Measurements from ENCODE around the gene MEOX2. TPM values are rescaled to one million over a fixed set of nuclear protein-coding genes. Genes with fewer than 3 reads are reported as not detected.

The MEOX2 gene
- total RNA-seq, 1 donor from 2014 or later: not detected

DNA sequence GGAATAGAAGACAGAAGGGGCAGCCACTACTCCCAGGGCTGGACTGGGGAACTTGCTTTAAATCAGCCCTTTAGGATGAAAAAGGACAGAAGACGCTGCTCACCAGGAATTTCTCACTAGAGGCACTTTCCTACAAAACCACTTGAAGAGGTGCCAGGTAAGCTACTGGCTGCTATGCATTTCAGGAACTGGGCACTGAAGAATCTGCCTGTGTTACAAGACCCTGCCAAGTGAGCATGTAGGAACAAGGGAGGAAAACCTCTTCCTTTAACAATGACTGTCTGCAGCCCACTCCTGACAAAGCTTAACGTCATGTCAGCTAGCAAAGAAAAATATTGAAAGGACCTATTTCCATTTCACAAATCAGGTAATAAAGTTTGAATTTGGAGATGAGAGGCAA is 118.8 kb downstream of the MEOX2 start:
- Histone ChIP-seq H2AFZ (ENCODE audit: low read depth, low read length) (no peak overlapping the region), H3K27ac (ENCODE audit: low read depth, low read length) (no peak overlapping the region), H3K4me2 (ENCODE audit: low read length) (no peak overlapping the region), H3K36me3 (ENCODE audit: insufficient read depth, low read length) (no peaks in the 10 kb centered on the region), H4K20me1 (ENCODE audit: insufficient read depth, low read length) (no peaks in the 10 kb centered on the region), H3K27me3 (ENCODE audit: insufficient read depth, low read length) (no peaks in the 10 kb centered on the region), H3K9me3 (ENCODE audit: insufficient read depth, low read depth, low read length) (no peaks in the 10 kb centered on the region), H3K4me3 (ENCODE audit: insufficient read depth, low read depth, low read length) (no peak overlapping the region), H3K4me1 (ENCODE audit: insufficient read depth, low read length) (no peaks in the 10 kb centered on the region), H3K9ac (ENCODE audit: low read length) (no peak overlapping the region), H3K79me2 (ENCODE audit: insufficient read depth, low read length) (no peaks in the 10 kb centered on the region)
- no peak for FAIRE-seq
- Mint-ChIP-seq H3K4me3 (ENCODE audit: unreplicated experiment) (no peak overlapping the region), H3K9me3 (ENCODE audit: unreplicated experiment) (no peaks in the 10 kb centered on the region), H3K4me1 (ENCODE audit: low read depth, unreplicated experiment) (no peaks in the 10 kb centered on the region), H3K27me3 (ENCODE audit: low read depth, unreplicated experiment) (no peaks in the 10 kb centered on the region), H3K27ac (ENCODE audit: unreplicated experiment) (no peak overlapping the region), H3K36me3 (ENCODE audit: low read depth, unreplicated experiment) (no peaks in the 10 kb centered on the region)
- DNase-seq (ENCODE audit: low read depth): no peak
- TF ChIP-seq EZH2 (IDR thresholded peaks at IDR 0.05; ENCODE audit: insufficient read depth, low read length) (no peak), CTCF (IDR thresholded peaks at IDR 0.05; ENCODE audit: insufficient read depth, low read depth, low read length) (no peak)

- Histone ChIP-seq H3K4me2 (ENCODE audit: low read length) (no peak overlapping the region), H3K9ac (ENCODE audit: low read length) (no peak overlapping the region), H3K4me1 (ENCODE audit: insufficient read depth, low read length) (no peaks in the 10 kb centered on the region), H3K27me3 (ENCODE audit: insufficient read depth, low read length) (no peaks in the 10 kb centered on the region), H4K20me1 (ENCODE audit: insufficient read depth, low read length) (no peaks in the 10 kb centered on the region), H3K27ac (ENCODE audit: low read depth, low read length) (no peak overlapping the region), H3K79me2 (ENCODE audit: insufficient read depth, low read length) (no peaks in the 10 kb centered on the region), H3K9me3 (ENCODE audit: insufficient read depth, low read depth, low read length) (no peaks in the 10 kb centered on the region), H3K36me3 (ENCODE audit: insufficient read depth, low read length) (no peaks in the 10 kb centered on the region), H2AFZ (ENCODE audit: low read depth, low read length) (no peak overlapping the region), H3K4me3 (ENCODE audit: insufficient read depth, low read depth, low read length) (no peak overlapping the region)
- peaks cover 4% of the 10 kb centered on the region for H3K4me1 Mint-ChIP-seq (ENCODE audit: low read depth, unreplicated experiment)
- DNase-seq (ENCODE audit: low read depth) (no peak), FAIRE-seq (no peak)
- no peaks in the 10 kb centered on the region for H3K36me3 Mint-ChIP-seq (ENCODE audit: low read depth, unreplicated experiment)
- no peaks in the 10 kb centered on the region for H3K9me3 Mint-ChIP-seq (ENCODE audit: unreplicated experiment)
- no peaks in the 10 kb centered on the region for H3K27me3 Mint-ChIP-seq (ENCODE audit: low read depth, unreplicated experiment)
- no peak overlapping the region for H3K4me3 Mint-ChIP-seq (ENCODE audit: unreplicated experiment)
- H3K27ac Mint-ChIP-seq (ENCODE audit: unreplicated experiment): no peak overlapping the region
- TF ChIP-seq EZH2 (IDR thresholded peaks at IDR 0.05; ENCODE audit: insufficient read depth, low read length): no peak
- no peak for TF ChIP-seq CTCF (IDR thresholded peaks at IDR 0.05; ENCODE audit: insufficient read depth, low read depth, low read length)
These were observed 119.4 kb downstream of the MEOX2 start for GRCh38 chr7:15567036-15567435.

DNA sequence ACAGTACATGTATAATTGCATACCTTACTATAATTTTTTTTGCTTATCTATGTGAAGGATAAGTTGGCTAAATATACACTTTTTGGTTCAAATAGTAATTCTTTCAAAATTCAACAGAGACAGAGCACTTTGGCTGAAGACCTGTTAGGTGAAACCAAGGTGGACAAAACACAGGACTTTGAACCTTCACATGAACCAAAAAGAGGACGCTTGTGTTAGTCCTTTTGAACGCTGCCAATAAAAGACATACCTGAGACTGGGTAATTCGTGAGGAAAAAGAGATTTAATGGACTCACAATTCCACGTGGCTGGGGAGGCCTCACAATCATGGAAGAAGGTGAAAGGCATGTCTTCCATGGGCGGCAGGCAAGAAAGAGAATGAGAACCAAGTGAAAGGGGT is 120.0 kb downstream of the MEOX2 start:
- no peaks in the 10 kb centered on the region for H3K4me1 ChIP-seq (ENCODE audit: insufficient read depth, low read length)
- no peak overlapping the region for H3K9ac ChIP-seq (ENCODE audit: low read length)
- no peaks in the 10 kb centered on the region for H3K27me3 ChIP-seq (ENCODE audit: insufficient read depth, low read length)
- H2AFZ ChIP-seq (ENCODE audit: low read depth, low read length): no peak overlapping the region
- Mint-ChIP-seq H3K9me3 (ENCODE audit: unreplicated experiment) (no peaks in the 10 kb centered on the region), H3K36me3 (ENCODE audit: low read depth, unreplicated experiment) (no peaks in the 10 kb centered on the region), H3K4me3 (ENCODE audit: unreplicated experiment) (no peak overlapping the region), H3K27ac (ENCODE audit: unreplicated experiment) (no peak overlapping the region), H3K4me1 (ENCODE audit: low read depth, unreplicated experiment) (peaks cover 9% of the 10 kb centered on the region), H3K27me3 (ENCODE audit: low read depth, unreplicated experiment) (no peaks in the 10 kb centered on the region)
- H4K20me1 ChIP-seq (ENCODE audit: insufficient read depth, low read length): no peaks in the 10 kb centered on the region
- H3K79me2 ChIP-seq (ENCODE audit: insufficient read depth, low read length): no peaks in the 10 kb centered on the region
- TF ChIP-seq CTCF (IDR thresholded peaks at IDR 0.05; ENCODE audit: insufficient read depth, low read depth, low read length) (no peak), EZH2 (IDR thresholded peaks at IDR 0.05; ENCODE audit: insufficient read depth, low read length) (no peak)
- DNase-seq (ENCODE audit: low read depth): no peak
- FAIRE-seq: no peak
- no peaks in the 10 kb centered on the region for H3K9me3 ChIP-seq (ENCODE audit: insufficient read depth, low read depth, low read length)
- H3K27ac ChIP-seq (ENCODE audit: low read depth, low read length): no peak overlapping the region
- H3K4me2 ChIP-seq (ENCODE audit: low read length): no peak overlapping the region
- H3K4me3 ChIP-seq (ENCODE audit: insufficient read depth, low read depth, low read length): no peak overlapping the region
- H3K36me3 ChIP-seq (ENCODE audit: insufficient read depth, low read length): no peaks in the 10 kb centered on the region

Measured in astrocyte (in vitro differentiated cells and primary cell).